Measurements from ENCODE around the gene DHRSX.
"Not testable (repeated sequence)": the region's sequence is repeated elsewhere in the genome, so short reads cannot be mapped to it uniquely, and the experiment has no call there.

Gene DHRSX

GRCh38 chrX:2424317-2424716 is 76.5 kb downstream of the DHRSX start:
- Histone ChIP-seq H3K18ac (ENCODE audit: low read length) (no peak overlapping the region), H2BK12ac (ENCODE audit: low read length) (no peak overlapping the region), H3K14ac (ENCODE audit: low read length) (no peak overlapping the region), H3K36me3 (replicated peaks in 1 of 2; ENCODE audit: control insufficient read depth in 2 of 2, insufficient read depth in 2 of 2, low read length in 2 of 2) (peaks cover 8 to 34% of the 10 kb centered on the region in 2 donors), H4K8ac (ENCODE audit: low read depth, low read length) (no peak overlapping the region), H3K4me3 (ENCODE audit: low read length in 2 of 2) (no peak overlapping the region), H3K9ac (ENCODE audit: low read depth, low read length, poor library complexity) (no peak overlapping the region), H3K9me3 (replicated peaks in 1 of 2; ENCODE audit: control insufficient read depth in 2 of 2, insufficient read depth in 1 of 2, low read depth in 1 of 2, low read length in 2 of 2) (peaks cover 5 to 13% of the 10 kb centered on the region in 2 donors), H4K91ac (ENCODE audit: low read depth, low read length, poor library complexity) (no peak overlapping the region), H3K4me2 (ENCODE audit: insufficient read depth, low read length, poor library complexity, severe bottlenecking) (no peak overlapping the region), H3K27me3 (ENCODE audit: control insufficient read depth in 3 of 3, insufficient read depth in 3 of 3, low read depth in 1 of 3, low read length in 3 of 3) (no peaks in the 10 kb centered on the region), H3K4ac (ENCODE audit: low read length) (no peak overlapping the region), H3K23ac (ENCODE audit: low read depth, low read length, poor library complexity) (no peak overlapping the region), H2AK5ac (ENCODE audit: low read depth, low read length) (no peak overlapping the region), H2BK5ac (ENCODE audit: low read length) (no peak overlapping the region), H2BK15ac (ENCODE audit: low read length) (no peak overlapping the region), H3K27ac (replicated peaks; ENCODE audit: low read length) (no peak overlapping the region), H2AFZ (ENCODE audit: low read length) (no peak overlapping the region), H3K4me1 (ENCODE audit: control insufficient read depth in 2 of 2, insufficient read depth in 1 of 2, low read depth in 1 of 2, low read length in 2 of 2) (no peaks in the 10 kb centered on the region), H3K79me1 (ENCODE audit: low read depth, low read length) (no peaks in the 10 kb centered on the region), H2BK120ac (ENCODE audit: low read depth, low read length) (no peak overlapping the region)
- no CpG with 5 or more reads among the region's 2 CpGs for WGBS, 2 donors (ENCODE audit: extremely low coverage in 2 of 2, insufficient read length in 2 of 2, insufficient replicate concordance in 1 of 2)
- no peak for DNase-seq (ENCODE audit: low spot score)

- H3K4me2 ChIP-seq (ENCODE audit: insufficient read depth, low read length, poor library complexity, severe bottlenecking): no peak overlapping the region
- H3K79me1 ChIP-seq (ENCODE audit: low read depth, low read length): no peaks in the 10 kb centered on the region
- H2BK15ac ChIP-seq (ENCODE audit: low read length): no peak overlapping the region
- H2BK120ac ChIP-seq (ENCODE audit: low read depth, low read length): no peak overlapping the region
- no peak overlapping the region for H2AK5ac ChIP-seq (ENCODE audit: low read depth, low read length)
- H4K91ac ChIP-seq (ENCODE audit: low read depth, low read length, poor library complexity): no peak overlapping the region
- no peak overlapping the region for H2AFZ ChIP-seq (ENCODE audit: low read length)
- WGBS, 2 donors (ENCODE audit: extremely low coverage in 2 of 2, insufficient read length in 2 of 2, insufficient replicate concordance in 1 of 2): no CpG with 5 or more reads among the region's 4 CpGs
- H3K9me3 ChIP-seq (replicated peaks in 1 of 2; ENCODE audit: control insufficient read depth in 2 of 2, insufficient read depth in 1 of 2, low read depth in 1 of 2, low read length in 2 of 2): peaks cover 5 to 15% of the 10 kb centered on the region in 2 donors
- no peak overlapping the region for H3K23ac ChIP-seq (ENCODE audit: low read depth, low read length, poor library complexity)
- H2BK5ac ChIP-seq (ENCODE audit: low read length): no peak overlapping the region
- no peak overlapping the region for H3K9ac ChIP-seq (ENCODE audit: low read depth, low read length, poor library complexity)
- no peaks in the 10 kb centered on the region for H3K4me1 ChIP-seq (ENCODE audit: control insufficient read depth in 2 of 2, insufficient read depth in 1 of 2, low read depth in 1 of 2, low read length in 2 of 2)
- no peaks in the 10 kb centered on the region for H3K27me3 ChIP-seq (ENCODE audit: control insufficient read depth in 3 of 3, insufficient read depth in 3 of 3, low read depth in 1 of 3, low read length in 3 of 3)
- no peak overlapping the region for H3K18ac ChIP-seq (ENCODE audit: low read length)
- no peak overlapping the region for H3K4me3 ChIP-seq (ENCODE audit: low read length in 2 of 2)
- no peak for DNase-seq (ENCODE audit: low spot score)
- H3K14ac ChIP-seq (ENCODE audit: low read length): no peak overlapping the region
- H3K36me3 ChIP-seq (replicated peaks in 1 of 2; ENCODE audit: control insufficient read depth in 2 of 2, insufficient read depth in 2 of 2, low read length in 2 of 2): peaks cover 8 to 34% of the 10 kb centered on the region in 2 donors
- H3K27ac ChIP-seq (replicated peaks; ENCODE audit: low read length): no peak overlapping the region
- no peak overlapping the region for H3K4ac ChIP-seq (ENCODE audit: low read length)
- no peak overlapping the region for H4K8ac ChIP-seq (ENCODE audit: low read depth, low read length)
- H2BK12ac ChIP-seq (ENCODE audit: low read length): no peak overlapping the region
Measured at GRCh38 chrX:2423899-2424298, 76.9 kb downstream of the DHRSX start.

- H3K9me3 ChIP-seq (replicated peaks in 1 of 2; ENCODE audit: control insufficient read depth in 2 of 2, insufficient read depth in 1 of 2, low read depth in 1 of 2, low read length in 2 of 2): peaks cover 5 to 16% of the 10 kb centered on the region in 2 donors
- DNase-seq (ENCODE audit: low spot score): no peak
- H3K4ac ChIP-seq (ENCODE audit: low read length): no peak overlapping the region
- H2BK120ac ChIP-seq (ENCODE audit: low read depth, low read length): no peak overlapping the region
- no peak overlapping the region for H4K8ac ChIP-seq (ENCODE audit: low read depth, low read length)
- H3K14ac ChIP-seq (ENCODE audit: low read length): no peak overlapping the region
- no CpG with 5 or more reads among the region's 8 CpGs for WGBS, 2 donors (ENCODE audit: extremely low coverage in 2 of 2, insufficient read length in 2 of 2, insufficient replicate concordance in 1 of 2)
- H4K91ac ChIP-seq (ENCODE audit: low read depth, low read length, poor library complexity): no peak overlapping the region
- no peak overlapping the region for H2BK12ac ChIP-seq (ENCODE audit: low read length)
- no peak overlapping the region for H2AK5ac ChIP-seq (ENCODE audit: low read depth, low read length)
- H2AFZ ChIP-seq (ENCODE audit: low read length): no peak overlapping the region
- H3K4me3 ChIP-seq (ENCODE audit: low read length in 2 of 2): no peak overlapping the region
- no peak overlapping the region for H3K23ac ChIP-seq (ENCODE audit: low read depth, low read length, poor library complexity)
- H3K27ac ChIP-seq (replicated peaks; ENCODE audit: low read length): no peak overlapping the region
- no peaks in the 10 kb centered on the region for H3K27me3 ChIP-seq (ENCODE audit: control insufficient read depth in 3 of 3, insufficient read depth in 3 of 3, low read depth in 1 of 3, low read length in 3 of 3)
- H3K4me1 ChIP-seq (ENCODE audit: control insufficient read depth in 2 of 2, insufficient read depth in 1 of 2, low read depth in 1 of 2, low read length in 2 of 2): no peaks in the 10 kb centered on the region
- no peak overlapping the region for H2BK5ac ChIP-seq (ENCODE audit: low read length)
- H3K36me3 ChIP-seq (replicated peaks in 1 of 2; ENCODE audit: control insufficient read depth in 2 of 2, insufficient read depth in 2 of 2, low read length in 2 of 2): peaks cover 7 to 34% of the 10 kb centered on the region in 2 donors
- H3K9ac ChIP-seq (ENCODE audit: low read depth, low read length, poor library complexity): no peak overlapping the region
- no peak overlapping the region for H3K18ac ChIP-seq (ENCODE audit: low read length)
- H3K4me2 ChIP-seq (ENCODE audit: insufficient read depth, low read length, poor library complexity, severe bottlenecking): no peak overlapping the region
- no peak overlapping the region for H2BK15ac ChIP-seq (ENCODE audit: low read length)
- no peaks in the 10 kb centered on the region for H3K79me1 ChIP-seq (ENCODE audit: low read depth, low read length)
Measured at GRCh38 chrX:2423282-2423681, 77.5 kb downstream of the DHRSX start.

- H2BK12ac ChIP-seq (ENCODE audit: low read length); H3K23ac ChIP-seq (ENCODE audit: low read depth, low read length, poor library complexity); H3K79me1 ChIP-seq (ENCODE audit: low read depth, low read length); H3K9ac ChIP-seq (ENCODE audit: low read depth, low read length, poor library complexity); H3K4me3 ChIP-seq (ENCODE audit: low read length in 2 of 2); H4K8ac ChIP-seq (ENCODE audit: low read depth, low read length); H2BK15ac ChIP-seq (ENCODE audit: low read length); H4K91ac ChIP-seq (ENCODE audit: low read depth, low read length, poor library complexity); H3K4ac ChIP-seq (ENCODE audit: low read length); H2AK5ac ChIP-seq (ENCODE audit: low read depth, low read length); H3K27me3 ChIP-seq (ENCODE audit: control insufficient read depth in 3 of 3, insufficient read depth in 3 of 3, low read depth in 1 of 3, low read length in 3 of 3); H3K4me1 ChIP-seq (ENCODE audit: control insufficient read depth in 2 of 2, insufficient read depth in 1 of 2, low read depth in 1 of 2, low read length in 2 of 2); H3K18ac ChIP-seq (ENCODE audit: low read length); H3K27ac ChIP-seq (replicated peaks; ENCODE audit: low read length); H2BK5ac ChIP-seq (ENCODE audit: low read length); H3K14ac ChIP-seq (ENCODE audit: low read length); H3K4me2 ChIP-seq (ENCODE audit: insufficient read depth, low read length, poor library complexity, severe bottlenecking); H2AFZ ChIP-seq (ENCODE audit: low read length); H2BK120ac ChIP-seq (ENCODE audit: low read depth, low read length); DNase-seq (ENCODE audit: low spot score): not testable (repeated sequence)
- peaks cover 2 to 14% of the 10 kb centered on the region in 2 donors for H3K9me3 ChIP-seq (replicated peaks in 1 of 2; ENCODE audit: control insufficient read depth in 2 of 2, insufficient read depth in 1 of 2, low read depth in 1 of 2, low read length in 2 of 2)
- H3K36me3 ChIP-seq (replicated peaks in 1 of 2; ENCODE audit: control insufficient read depth in 2 of 2, insufficient read depth in 2 of 2, low read length in 2 of 2): peaks cover 5 to 25% of the 10 kb centered on the region in 2 donors
- WGBS, 2 donors (ENCODE audit: extremely low coverage in 2 of 2, insufficient read length in 2 of 2, insufficient replicate concordance in 1 of 2): no CpG with 5 or more reads among the region's 7 CpGs
Measured at GRCh38 chrX:2419418-2419817, 81.4 kb downstream of the DHRSX start.
